ENCODE data around the gene NT5C3A. TPM values are rescaled to one million over a fixed set of nuclear protein-coding genes. Genes with fewer than 3 reads are reported as not detected.

The NT5C3A gene
- total and polyA plus RNA-seq, 2 of the 13 experiments (the other 11 are each of a cell fraction or from before 2014, with no cell fraction given), result 16.9 to 34.0 TPM

- TF ChIP-seq THYN1 (CRISPR knock-in tag; IDR thresholded peaks at IDR 0.05; ENCODE audit: borderline replicate concordance, low read depth) (no peak), GFI1 (CRISPR knock-in tag; IDR thresholded peaks at IDR 0.05; ENCODE audit: borderline replicate concordance) (peak; percentile 65; the same call in 1 of the 2 replicates), ZBTB21 (CRISPR knock-in tag; IDR thresholded peaks at IDR 0.05) (no peak), ZNF780A (CRISPR knock-in tag; IDR thresholded peaks at IDR 0.05) (no peak), TSC22D2 (CRISPR knock-in tag; IDR thresholded peaks at IDR 0.05; ENCODE audit: borderline replicate concordance) (no peak), SRSF1 (optimal IDR thresholded peaks at IDR 0.05; ENCODE audit: low read depth, low read length) (no peak), FOXK1 (CRISPR knock-in tag; IDR thresholded peaks at IDR 0.05; ENCODE audit: borderline replicate concordance, low read depth) (no peak), TRIM24 (CRISPR knock-in tag; IDR thresholded peaks at IDR 0.05) (no peak), ZNF816 (CRISPR knock-in tag; IDR thresholded peaks at IDR 0.05; ENCODE audit: borderline replicate concordance) (no peak), ZBTB7B (CRISPR knock-in tag; IDR thresholded peaks at IDR 0.05) (0 out of 2 replicates have a peak, but pooled peaks have one; percentile 46), SSRP1 (CRISPR knock-in tag; IDR thresholded peaks at IDR 0.05) (no peak), ATF7 (IDR thresholded peaks at IDR 0.05) (no peak), ATF7 (CRISPR knock-in tag; IDR thresholded peaks at IDR 0.05) (no peak), EHMT2 (IDR thresholded peaks at IDR 0.05; ENCODE audit: borderline replicate concordance, low read depth, low read length) (no peak), ZNF430 (CRISPR knock-in tag; IDR thresholded peaks at IDR 0.05) (0 out of 2 replicates have a peak, but pooled peaks have one; percentile 71), RELA (CRISPR knock-in tag; IDR thresholded peaks at IDR 0.05) (no peak), MEIS1 (CRISPR knock-in tag; IDR thresholded peaks at IDR 0.05; ENCODE audit: borderline replicate concordance) (no peak), ZNF839 (CRISPR knock-in tag; IDR thresholded peaks at IDR 0.05; ENCODE audit: borderline replicate concordance) (no peak)
- TF ChIP-seq, protein P1, sequence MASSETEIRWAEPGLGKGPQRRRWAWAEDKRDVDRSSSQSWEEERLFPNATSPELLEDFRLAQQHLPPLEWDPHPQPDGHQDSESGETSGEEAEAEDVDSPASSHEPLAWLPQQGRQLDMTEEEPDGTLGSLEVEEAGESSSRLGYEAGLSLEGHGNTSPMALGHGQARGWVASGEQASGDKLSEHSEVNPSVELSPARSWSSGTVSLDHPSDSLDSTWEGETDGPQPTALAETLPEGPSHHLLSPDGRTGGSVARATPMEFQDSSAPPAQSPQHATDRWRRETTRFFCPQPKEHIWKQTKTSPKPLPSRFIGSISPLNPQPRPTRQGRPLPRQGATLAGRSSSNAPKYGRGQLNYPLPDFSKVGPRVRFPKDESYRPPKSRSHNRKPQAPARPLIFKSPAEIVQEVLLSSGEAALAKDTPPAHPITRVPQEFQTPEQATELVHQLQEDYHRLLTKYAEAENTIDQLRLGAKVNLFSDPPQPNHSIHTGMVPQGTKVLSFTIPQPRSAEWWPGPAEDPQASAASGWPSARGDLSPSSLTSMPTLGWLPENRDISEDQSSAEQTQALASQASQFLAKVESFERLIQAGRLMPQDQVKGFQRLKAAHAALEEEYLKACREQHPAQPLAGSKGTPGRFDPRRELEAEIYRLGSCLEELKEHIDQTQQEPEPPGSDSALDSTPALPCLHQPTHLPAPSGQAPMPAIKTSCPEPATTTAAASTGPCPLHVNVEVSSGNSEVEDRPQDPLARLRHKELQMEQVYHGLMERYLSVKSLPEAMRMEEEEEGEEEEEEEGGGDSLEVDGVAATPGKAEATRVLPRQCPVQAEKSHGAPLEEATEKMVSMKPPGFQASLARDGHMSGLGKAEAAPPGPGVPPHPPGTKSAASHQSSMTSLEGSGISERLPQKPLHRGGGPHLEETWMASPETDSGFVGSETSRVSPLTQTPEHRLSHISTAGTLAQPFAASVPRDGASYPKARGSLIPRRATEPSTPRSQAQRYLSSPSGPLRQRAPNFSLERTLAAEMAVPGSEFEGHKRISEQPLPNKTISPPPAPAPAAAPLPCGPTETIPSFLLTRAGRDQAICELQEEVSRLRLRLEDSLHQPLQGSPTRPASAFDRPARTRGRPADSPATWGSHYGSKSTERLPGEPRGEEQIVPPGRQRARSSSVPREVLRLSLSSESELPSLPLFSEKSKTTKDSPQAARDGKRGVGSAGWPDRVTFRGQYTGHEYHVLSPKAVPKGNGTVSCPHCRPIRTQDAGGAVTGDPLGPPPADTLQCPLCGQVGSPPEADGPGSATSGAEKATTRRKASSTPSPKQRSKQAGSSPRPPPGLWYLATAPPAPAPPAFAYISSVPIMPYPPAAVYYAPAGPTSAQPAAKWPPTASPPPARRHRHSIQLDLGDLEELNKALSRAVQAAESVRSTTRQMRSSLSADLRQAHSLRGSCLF (CRISPR knock-in tag; IDR thresholded peaks at IDR 0.05; ENCODE audit: borderline replicate concordance), result 0 out of 2 replicates have a peak, but pooled peaks have one; percentile 43
- TF ChIP-seq, protein P2, sequence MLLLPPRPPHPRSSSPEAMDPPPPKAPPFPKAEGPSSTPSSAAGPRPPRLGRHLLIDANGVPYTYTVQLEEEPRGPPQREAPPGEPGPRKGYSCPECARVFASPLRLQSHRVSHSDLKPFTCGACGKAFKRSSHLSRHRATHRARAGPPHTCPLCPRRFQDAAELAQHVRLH (CRISPR knock-in tag; IDR thresholded peaks at IDR 0.05; ENCODE audit: borderline replicate concordance, low read depth), result no peak; the same call in 1 of the 2 replicates
- TF ChIP-seq, protein P3, sequence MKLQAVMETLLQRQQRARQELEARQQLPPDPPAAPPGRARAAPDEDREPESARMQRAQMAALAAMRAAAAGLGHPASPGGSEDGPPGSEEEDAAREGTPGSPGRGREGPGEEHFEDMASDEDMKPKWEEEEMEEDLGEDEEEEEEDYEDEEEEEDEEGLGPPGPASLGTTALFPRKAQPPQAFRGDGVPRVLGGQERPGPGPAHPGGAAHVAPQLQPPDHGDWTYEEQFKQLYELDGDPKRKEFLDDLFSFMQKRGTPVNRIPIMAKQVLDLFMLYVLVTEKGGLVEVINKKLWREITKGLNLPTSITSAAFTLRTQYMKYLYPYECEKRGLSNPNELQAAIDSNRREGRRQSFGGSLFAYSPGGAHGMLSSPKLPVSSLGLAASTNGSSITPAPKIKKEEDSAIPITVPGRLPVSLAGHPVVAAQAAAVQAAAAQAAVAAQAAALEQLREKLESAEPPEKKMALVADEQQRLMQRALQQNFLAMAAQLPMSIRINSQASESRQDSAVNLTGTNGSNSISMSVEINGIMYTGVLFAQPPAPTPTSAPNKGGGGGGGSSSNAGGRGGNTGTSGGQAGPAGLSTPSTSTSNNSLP (IDR thresholded peaks at IDR 0.05; ENCODE audit: low read depth, low read length), result no peak
- TF ChIP-seq, protein P4, sequence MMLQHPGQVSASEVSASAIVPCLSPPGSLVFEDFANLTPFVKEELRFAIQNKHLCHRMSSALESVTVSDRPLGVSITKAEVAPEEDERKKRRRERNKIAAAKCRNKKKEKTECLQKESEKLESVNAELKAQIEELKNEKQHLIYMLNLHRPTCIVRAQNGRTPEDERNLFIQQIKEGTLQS (CRISPR knock-in tag; IDR thresholded peaks at IDR 0.05), result no peak
Observed at GRCh38 chr7:33062023-33062781, at the start of gene NT5C3A (continued).

All from HepG2 (cell line).